ENCODE data around the gene ITGAV. TPM values are rescaled to one million over a fixed set of nuclear protein-coding genes. Genes with fewer than 3 reads are reported as not detected.

The ITGAV gene
- total and polyA plus RNA-seq, 12 donors: 17.2 to 292 (median 223) TPM

- Histone ChIP-seq H3K36me3 (no peaks in the 10 kb centered on the region), H3K27ac (peak overlapping the region in 7 of 10 donors; percentile 11 to 86 (median 32)), H3K27me3 (no peaks in the 10 kb centered on the region), H3K4me3 (no peak overlapping the region), H3K9me3 (no peaks in the 10 kb centered on the region), H3K4me1 (peaks cover 0 to 33% (median 13%) of the 10 kb centered on the region in 9 donors)
- 51 to 52% methylated on average over 1 of the region's 1 CpG for WGBS, 2 donors
- intact Hi-C loops (cut with DNase I): loop anchor here in 1 of 10 donors (5.0 kb wide), 1 partner anchor 33 kb away; no protein-coding TSS in a partner anchor
- no peak for DNase-seq
- no peak for TF ChIP-seq CTCF (IDR thresholded peaks at IDR 0.05)
- ATAC-seq: peak in 7 of 8 donors; percentile 41 to 82 (median 63)
Observed at GRCh38 chr2:186544255-186544675, 45.6 kb upstream of the ITGAV start.

- no peak overlapping the region for H3K27ac ChIP-seq
- 0% methylated on average over 1 of the region's 1 CpG for WGBS, 2 donors
- no peaks in the 10 kb centered on the region for H3K36me3 ChIP-seq
- peaks cover 0 to 33% (median 13%) of the 10 kb centered on the region in 9 donors for H3K4me1 ChIP-seq
- no peak overlapping the region for H3K4me3 ChIP-seq
- intact Hi-C loops (cut with DNase I): no loop called here
- no peaks in the 10 kb centered on the region for H3K27me3 ChIP-seq
- no peak for TF ChIP-seq CTCF (IDR thresholded peaks at IDR 0.05)
- DNase-seq: no peak
- H3K9me3 ChIP-seq: no peaks in the 10 kb centered on the region
- peak in 1 of 8 donors; percentile 66 for ATAC-seq
Observed at GRCh38 chr2:186546846-186547245, 43.0 kb upstream of the ITGAV start.

GRCh38 chr2:186551323-186552050, 38.4 kb upstream of the ITGAV start:
- TF ChIP-seq CTCF (IDR thresholded peaks at IDR 0.05): no peak
- Histone ChIP-seq H3K27ac (no peak overlapping the region), H3K4me1 (peaks cover 0 to 10% (median 3%) of the 10 kb centered on the region in 9 donors)

GRCh38 chr2:186554429-186554828, 35.4 kb upstream of the ITGAV start:
- no peak for ATAC-seq
- no peak for TF ChIP-seq CTCF (IDR thresholded peaks at IDR 0.05)
- H3K36me3 ChIP-seq: no peaks in the 10 kb centered on the region
- no peak overlapping the region for H3K27ac ChIP-seq
- WGBS, 2 donors: 64 to 70% methylated on average over 1 of the region's 1 CpG
- no peaks in the 10 kb centered on the region for H3K9me3 ChIP-seq
- no peak overlapping the region for H3K4me3 ChIP-seq
- no peak for DNase-seq
- peaks cover 0 to 8% (median 0%) of the 10 kb centered on the region in 9 donors for H3K4me1 ChIP-seq
- no peaks in the 10 kb centered on the region for H3K27me3 ChIP-seq
- intact Hi-C loops (cut with DNase I): no loop called here

More at GRCh38 chr2:186551323-186552050, 38.4 kb upstream of the ITGAV start:
- H3K36me3 ChIP-seq: no peaks in the 10 kb centered on the region
- DNase-seq: no peak
- intact Hi-C loops (cut with DNase I): no loop called here
- no peaks in the 10 kb centered on the region for H3K27me3 ChIP-seq
- no peak for ATAC-seq
- H3K4me3 ChIP-seq: no peak overlapping the region
- no peaks in the 10 kb centered on the region for H3K9me3 ChIP-seq
- 77% methylated on average over 8 of the region's 8 CpGs for WGBS, 2 donors

Measured in heart right ventricle (tissue), 16 donors.